A673 (cell line): Measurements from ENCODE around the gene MGME1.

Experiments used
- EZH2 ChIP-seq: fragments of 200-600 bp; sonication (generic); IDR thresholded peaks from 2 replicates; pipeline ENCODE4 v1.6.1; 2017; ENCODE audit warnings: borderline replicate concordance, low read depth, mild to moderate bottlenecking, mixed read lengths, antibody characterized with exemption, low read length; ENCODE audit not compliant: poor library complexity, severe bottlenecking
- TF ChIP-seq, protein P1 (sequence below): fragments of 300-800, 200-600 bp; sonication (generic); conservative IDR thresholded peaks from 2 replicates; pipeline ENCODE4 v1.5.1; 2017; ENCODE audit warnings: low read depth, mild to moderate bottlenecking, antibody characterized with exemption, low read length, moderate library complexity, mixed read lengths

GRCh38 chr20:18034039-18034438 is 65.2 kb downstream of the MGME1 start:
- TF ChIP-seq, protein P1, sequence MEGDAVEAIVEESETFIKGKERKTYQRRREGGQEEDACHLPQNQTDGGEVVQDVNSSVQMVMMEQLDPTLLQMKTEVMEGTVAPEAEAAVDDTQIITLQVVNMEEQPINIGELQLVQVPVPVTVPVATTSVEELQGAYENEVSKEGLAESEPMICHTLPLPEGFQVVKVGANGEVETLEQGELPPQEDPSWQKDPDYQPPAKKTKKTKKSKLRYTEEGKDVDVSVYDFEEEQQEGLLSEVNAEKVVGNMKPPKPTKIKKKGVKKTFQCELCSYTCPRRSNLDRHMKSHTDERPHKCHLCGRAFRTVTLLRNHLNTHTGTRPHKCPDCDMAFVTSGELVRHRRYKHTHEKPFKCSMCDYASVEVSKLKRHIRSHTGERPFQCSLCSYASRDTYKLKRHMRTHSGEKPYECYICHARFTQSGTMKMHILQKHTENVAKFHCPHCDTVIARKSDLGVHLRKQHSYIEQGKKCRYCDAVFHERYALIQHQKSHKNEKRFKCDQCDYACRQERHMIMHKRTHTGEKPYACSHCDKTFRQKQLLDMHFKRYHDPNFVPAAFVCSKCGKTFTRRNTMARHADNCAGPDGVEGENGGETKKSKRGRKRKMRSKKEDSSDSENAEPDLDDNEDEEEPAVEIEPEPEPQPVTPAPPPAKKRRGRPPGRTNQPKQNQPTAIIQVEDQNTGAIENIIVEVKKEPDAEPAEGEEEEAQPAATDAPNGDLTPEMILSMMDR = no peak
- no peak for TF ChIP-seq EZH2
